NT2/D1 (cell line): ENCODE data around the gene CHTOP.

Experiments used
- YY1 ChIP-seq: IDR thresholded peaks from 2 replicates; pipeline ENCODE4 v1.6.1; 2011; ENCODE audit not compliant: insufficient read length, insufficient read depth
- ZNF274 ChIP-seq: IDR thresholded peaks from 2 replicates; pipeline ENCODE4 v1.6.1; 2011; ENCODE audit warnings: mild to moderate bottlenecking, low read depth, low read length

- TF ChIP-seq ZNF274 (no peak), YY1 (no peak)
Measured at GRCh38 chr1:153630384-153630783, 3.5 kb upstream of the CHTOP start.
